Endothelial cell of umbilical vein (primary cell): ENCODE data around the gene MYH10.

Source experiments
- CTCF ChIP-seq, 2 donors: IDR thresholded peaks; 1 replicate in 1 of 2; 2 replicates in 1 of 2; pipeline ENCODE4 v1.5.1; 2011; ENCODE audit warnings: low read length in 2 of 2, mild to moderate bottlenecking in 2 of 2, moderate library complexity in 2 of 2, control low read depth in 1 of 2, inconsistent platforms in 1 of 2, low read depth in 1 of 2; ENCODE audit not compliant: insufficient read depth in 1 of 2; ENCODE audit errors: extremely low read depth in 1 of 2
- POLR2A ChIP-seq: IDR thresholded peaks from 2 replicates; pipeline ENCODE4 v1.6.1; 2012; ENCODE audit warnings: low read depth, mild to moderate bottlenecking, control low read depth, low read length
- POLR2AphosphoS5 ChIP-seq: IDR thresholded peaks from 2 replicates; pipeline ENCODE4 v1.6.1; 2012; ENCODE audit warnings: low read depth, mild to moderate bottlenecking, control low read depth, low read length, moderate library complexity; ENCODE audit not compliant: insufficient read depth

DNA sequence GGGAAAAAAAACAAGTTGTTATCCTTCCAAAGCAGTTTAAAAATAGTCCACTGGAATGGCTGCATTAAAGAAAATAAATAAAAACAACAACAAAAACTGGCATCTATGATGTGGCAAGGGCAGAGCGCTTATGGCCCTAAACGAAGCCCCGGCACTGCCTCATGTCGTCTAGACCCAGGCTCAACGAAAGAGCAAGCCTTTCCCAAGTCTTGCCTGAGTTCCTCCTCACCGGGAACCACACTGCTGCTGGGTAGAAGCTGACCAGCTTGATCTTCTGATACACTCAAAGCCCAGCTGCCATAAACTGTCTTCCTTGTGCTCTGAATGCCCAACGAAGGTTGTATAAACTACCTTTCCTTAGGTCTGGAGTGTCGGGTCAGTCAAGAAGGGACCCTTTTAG is 157.9 kb downstream of the MYH10 start:
- no peak for TF ChIP-seq CTCF (IDR thresholded peaks at IDR 0.05; ENCODE audit: extremely low read depth in 1 of 2, insufficient read depth in 1 of 2, low read depth in 1 of 2, low read length in 2 of 2)
- TF ChIP-seq POLR2A = no peak
- TF ChIP-seq POLR2AphosphoS5 = no peak
